Hippocampal formation (tissue), 2 donors: ENCODE data around the gene ZC3H4.
A peak's percentile ranks its signal among the peaks of the same experiment; 100 is the strongest.
"Not testable (repeated sequence)": the region's sequence is repeated elsewhere in the genome, so short reads cannot be mapped to it uniquely, and the experiment has no call there.

Experiments used
- DNase-seq, 2 donors: peaks; one replicate each; lab custom pipeline; 2025; lab: John Stamatoyannopoulos, UW

ZC3H4 gene

GRCh38 chr19:47107953-47108746 is 5.4 kb downstream of the ZC3H4 start:
- peak in 1 of 2 donors; percentile 54 for DNase-seq

- DNase-seq: peak in 1 of 2 donors; percentile 22
These were observed 6.2 kb downstream of the ZC3H4 start for GRCh38 chr19:47107202-47107952.

- DNase-seq: no peak
These were observed 6.8 kb downstream of the ZC3H4 start for GRCh38 chr19:47106821-47107201.

DNA sequence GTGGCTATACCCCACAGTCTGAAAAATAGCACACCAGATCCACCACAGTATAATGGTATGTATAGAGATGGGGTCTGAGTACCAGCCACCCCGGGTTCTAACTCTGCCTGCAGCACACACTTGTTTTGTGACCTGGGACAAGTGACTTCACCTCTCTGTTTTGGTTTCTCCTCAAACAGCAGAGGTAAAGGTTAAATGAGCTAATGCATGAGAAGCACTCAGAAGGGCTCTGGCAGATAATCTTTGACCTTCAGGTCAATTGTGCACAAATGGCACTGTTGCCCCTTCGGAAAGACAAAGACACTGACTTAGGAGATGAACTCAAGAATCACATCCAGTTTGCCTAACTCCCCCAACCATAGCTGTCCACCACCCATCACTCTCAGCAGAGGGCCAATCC is 7.7 kb downstream of the ZC3H4 start:
- DNase-seq: no peak

DNA sequence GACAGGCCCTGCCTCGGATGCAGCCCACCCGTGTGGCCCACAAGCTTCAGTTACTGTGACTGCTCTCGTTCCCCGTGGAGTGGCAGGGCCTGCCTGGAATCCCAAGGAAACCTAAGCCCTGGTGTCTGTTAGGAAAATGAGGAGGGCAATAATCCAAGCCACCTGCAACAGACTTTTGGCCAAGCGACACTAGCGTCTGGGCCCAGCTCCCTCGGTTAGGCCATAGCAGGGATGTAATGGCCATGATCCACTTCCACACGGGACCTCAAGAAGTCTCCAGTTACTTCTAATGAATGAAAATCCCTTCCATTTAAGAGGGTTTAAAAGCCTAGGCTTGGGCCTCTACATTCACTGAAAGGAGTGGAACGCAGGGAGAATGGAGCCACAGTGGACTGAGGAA is 8.9 kb downstream of the ZC3H4 start:
- DNase-seq: no peak

DNA sequence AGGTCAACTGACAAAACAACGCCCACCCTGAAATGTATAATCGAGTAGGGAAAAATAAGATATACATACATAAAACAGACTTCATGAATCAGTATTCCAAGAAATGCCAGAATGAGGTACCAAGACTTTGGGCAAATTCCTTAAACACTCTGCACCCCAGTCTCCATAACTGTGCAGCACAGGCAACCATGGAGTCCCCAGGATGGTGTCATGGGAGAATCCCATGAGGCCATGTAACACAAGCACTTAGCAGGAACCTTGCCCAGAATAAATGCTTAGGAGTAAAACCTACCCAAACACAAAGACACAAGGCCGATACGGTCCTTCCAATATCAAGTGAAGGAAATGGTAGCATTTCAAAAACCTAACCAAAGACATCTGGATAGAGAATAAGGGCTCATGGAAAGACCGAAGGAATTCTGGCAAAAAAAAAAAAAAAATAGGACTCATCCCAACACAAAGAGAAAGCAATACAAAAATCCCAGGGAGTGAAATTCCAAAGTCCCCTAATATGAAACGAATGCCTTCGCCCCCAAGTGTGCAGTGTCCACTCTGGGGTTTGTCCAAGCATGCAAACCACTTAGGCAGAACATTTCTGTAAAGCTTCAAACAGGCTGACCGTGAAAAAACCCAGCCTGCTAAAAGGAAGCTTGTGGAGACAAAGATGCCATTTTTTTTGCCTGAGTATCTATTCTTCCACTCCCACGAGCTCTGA is 11.1 kb downstream of the ZC3H4 start:
- DNase-seq: no peak

GRCh38 chr19:47101116-47101515 is 12.5 kb downstream of the ZC3H4 start:
- DNase-seq: not testable (repeated sequence)

DNA sequence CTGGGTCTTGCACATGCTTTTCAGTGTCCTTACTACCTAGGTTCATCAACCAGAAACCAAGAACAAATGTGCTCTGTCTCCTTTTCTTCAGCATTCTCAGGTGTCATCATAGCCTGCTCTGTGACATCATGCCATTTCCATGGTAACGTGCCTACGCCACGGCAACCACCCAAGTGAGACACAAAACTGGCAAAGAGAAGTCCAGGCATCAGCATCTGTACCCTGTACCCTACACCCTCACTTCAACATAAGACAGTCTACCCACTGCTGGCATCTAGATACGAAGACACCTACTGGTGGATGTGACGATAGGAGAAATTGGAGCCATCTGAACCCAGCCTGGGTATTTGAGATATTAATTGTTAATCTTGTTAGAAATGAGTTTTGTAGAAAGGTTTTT is 13.3 kb downstream of the ZC3H4 start:
- DNase-seq: no peak

- DNase-seq: peak; percentile 14 to 30
These were observed 14.0 kb downstream of the ZC3H4 start for GRCh38 chr19:47099576-47100050.

DNA sequence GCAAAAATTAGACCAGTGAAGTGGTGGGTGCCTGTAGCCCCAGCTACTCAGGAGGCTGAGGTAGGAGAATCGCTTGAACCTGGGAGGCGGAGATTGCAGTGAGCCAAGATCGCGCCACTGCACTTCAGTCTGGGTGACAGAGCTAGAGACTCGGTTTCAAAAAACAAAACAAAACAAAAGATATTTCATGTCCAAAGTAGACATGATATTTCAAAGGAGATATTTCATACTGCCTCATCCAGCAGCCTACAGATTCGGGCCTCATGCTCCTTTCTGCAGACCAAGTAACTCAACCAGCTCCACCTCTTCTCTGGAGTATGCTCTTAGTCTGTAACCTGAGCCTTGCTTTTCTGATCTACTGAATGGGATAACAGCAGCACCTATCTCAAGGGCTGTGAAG is 15.0 kb downstream of the ZC3H4 start:
- no peak for DNase-seq

DNA sequence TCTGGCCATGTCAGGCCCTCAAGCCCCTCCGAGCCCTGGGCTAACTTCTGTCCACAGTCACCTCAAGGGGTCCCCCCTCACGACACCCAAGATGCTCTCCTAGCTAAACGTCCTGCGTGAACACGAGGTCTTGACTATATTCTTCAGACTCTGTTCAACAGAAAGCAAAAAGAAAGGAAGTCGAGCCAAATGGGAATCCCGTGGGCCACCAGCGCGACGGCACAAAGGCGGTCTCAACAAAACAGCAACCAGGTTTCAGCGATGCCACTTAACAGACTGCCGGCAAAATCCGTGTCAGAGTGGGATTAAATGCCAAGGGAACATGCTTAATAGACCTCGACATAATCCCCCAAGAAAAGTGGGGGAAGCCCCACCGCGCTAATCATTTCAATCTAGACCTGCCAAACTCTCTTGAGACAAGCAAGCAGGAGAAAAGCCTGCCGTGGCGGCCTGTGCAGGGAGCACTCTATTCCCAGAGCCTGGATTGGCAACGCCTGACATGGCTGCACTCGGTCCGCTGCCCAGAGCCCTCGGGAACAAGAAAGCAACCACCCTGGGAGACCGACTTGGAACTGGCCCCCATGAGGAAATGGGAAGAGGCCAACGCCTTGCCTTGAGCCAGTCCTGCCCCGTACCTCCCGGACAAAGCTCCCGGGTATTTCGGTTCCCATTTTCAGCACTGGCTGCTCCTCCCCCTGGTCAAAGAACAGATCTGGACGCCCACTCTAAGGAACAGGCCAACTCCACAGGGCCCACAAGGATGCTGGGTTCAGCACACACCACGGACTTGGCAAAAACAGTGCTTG is 16.0 kb downstream of the ZC3H4 start:
- DNase-seq: peak; percentile 42 to 57

- DNase-seq: no peak
These were observed 16.9 kb downstream of the ZC3H4 start for GRCh38 chr19:47096721-47097120.

DNA sequence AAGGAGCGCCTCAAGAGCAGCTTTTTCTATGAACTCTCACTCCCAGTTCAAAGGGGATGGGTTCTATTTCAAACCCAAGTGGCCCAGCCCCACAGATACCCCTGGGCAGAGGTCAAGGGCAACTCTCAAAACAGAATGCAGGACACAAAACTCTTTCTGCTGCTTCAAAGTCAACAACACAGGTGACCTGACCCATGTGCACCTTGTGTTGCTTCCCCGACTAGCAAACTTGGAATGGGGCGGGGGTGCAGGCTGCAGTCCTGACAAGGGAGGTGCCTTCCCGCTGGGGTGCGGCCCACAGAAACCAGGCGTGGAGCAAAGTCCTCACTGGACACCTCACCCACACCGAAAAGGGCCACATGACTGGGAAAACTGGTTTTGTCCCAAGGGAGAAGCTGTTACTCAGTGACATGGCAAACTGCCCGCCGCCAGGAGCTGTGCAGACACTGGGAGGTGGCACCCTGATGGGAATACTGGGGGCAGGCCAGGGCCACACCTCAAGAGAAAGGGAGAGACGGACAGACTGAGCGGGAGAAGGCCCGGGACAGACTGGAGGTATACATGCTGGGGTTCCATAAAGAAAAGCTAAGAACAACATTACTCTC is 17.4 kb downstream of the ZC3H4 start:
- DNase-seq: no peak

GRCh38 chr19:47095476-47096099 is 18.0 kb downstream of the ZC3H4 start:
- no peak for DNase-seq

DNA sequence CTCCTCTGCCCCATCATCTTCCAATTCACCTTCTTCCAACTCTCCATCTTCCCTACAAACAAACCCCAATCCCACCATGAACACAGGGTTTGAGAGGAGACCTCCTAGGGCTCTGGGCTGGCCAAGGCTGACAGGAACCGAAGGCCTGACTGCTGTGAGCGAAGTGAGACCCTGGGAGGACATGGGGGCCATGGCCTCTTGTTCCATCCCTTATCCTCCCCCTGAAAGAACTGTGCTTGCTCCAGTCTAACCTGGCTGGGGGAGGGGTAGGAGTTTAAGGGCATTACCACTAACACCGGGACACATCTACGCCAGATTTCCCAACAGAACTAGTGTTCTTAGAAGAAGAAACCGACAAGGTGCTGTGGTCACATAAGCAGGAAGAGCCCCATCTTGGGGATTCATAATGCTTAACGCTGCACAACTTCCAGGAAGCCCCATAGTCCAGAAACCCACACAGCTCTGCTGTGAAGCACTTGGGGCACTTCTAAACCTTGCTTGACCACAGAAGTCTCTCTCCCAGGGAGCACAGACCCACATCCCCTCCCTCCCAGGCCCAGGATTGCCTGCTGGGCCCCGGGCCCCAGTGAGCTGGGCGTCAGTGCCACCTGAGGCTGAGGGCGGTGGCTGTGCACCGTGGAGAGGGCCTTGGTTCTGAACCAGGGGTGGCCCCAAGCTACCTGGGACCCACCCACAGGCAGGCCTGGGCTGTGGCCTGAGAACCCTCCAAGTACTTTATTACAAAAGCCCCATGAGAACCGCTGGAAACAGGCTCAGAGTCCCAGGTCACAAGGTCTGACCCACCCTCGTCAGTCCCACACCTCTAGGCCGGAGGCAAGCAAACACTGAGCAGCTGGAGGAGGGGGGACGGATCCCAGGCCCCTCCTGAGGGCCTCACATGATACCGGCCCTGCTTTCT is 18.8 kb downstream of the ZC3H4 start:
- DNase-seq: no peak

GRCh38 chr19:47093841-47094240 is 19.7 kb downstream of the ZC3H4 start:
- DNase-seq: no peak

- no peak for DNase-seq
These were observed 20.3 kb downstream of the ZC3H4 start for GRCh38 chr19:47093254-47093653.

GRCh38 chr19:47089767-47090350 is 23.7 kb downstream of the ZC3H4 start:
- DNase-seq: no peak

GRCh38 chr19:47086280-47086679 is 27.3 kb downstream of the ZC3H4 start:
- DNase-seq: no peak
